ENCODE results near the gene FOXR1. TPM values are rescaled to one million over a fixed set of nuclear protein-coding genes. Genes with fewer than 3 reads are reported as not detected.

FOXR1 gene
- total RNA-seq, 1 experiment from 2014 or later: not detected

DNA sequence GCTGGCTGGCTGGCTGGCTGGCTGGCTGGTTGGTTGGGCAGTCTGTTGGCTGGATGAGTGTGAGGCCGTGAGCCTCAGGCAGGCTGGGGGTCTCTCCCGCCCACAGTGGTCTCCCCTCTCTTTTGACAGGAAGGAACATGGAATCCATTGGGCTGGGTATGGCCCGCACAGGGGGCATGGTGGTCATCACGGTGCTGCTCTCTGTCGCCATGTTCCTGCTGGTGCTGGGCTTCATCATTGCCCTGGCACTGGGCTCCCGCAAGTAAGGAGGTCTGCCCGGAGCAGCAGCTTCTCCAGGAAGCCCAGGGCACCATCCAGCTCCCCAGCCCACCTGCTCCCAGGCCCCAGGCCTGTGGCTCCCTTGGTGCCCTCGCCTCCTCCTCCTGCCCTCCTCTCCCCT, 13.6 kb upstream of the FOXR1 start:
- H3K36me3 ChIP-seq (ENCODE audit: insufficient read depth, low read length, poor library complexity, severe bottlenecking): no peaks in the 10 kb centered on the region
- no peaks in the 10 kb centered on the region for H3K4me1 ChIP-seq (ENCODE audit: insufficient read depth, low read length, poor library complexity, severe bottlenecking)
- H3K9me3 ChIP-seq (ENCODE audit: low read depth, low read length, poor library complexity, severe bottlenecking): no peaks in the 10 kb centered on the region
- TF ChIP-seq CTCF (conservative IDR thresholded peaks at IDR 0.05; ENCODE audit: low read depth, low read length) (no peak), EZH2 (IDR thresholded peaks at IDR 0.05; ENCODE audit: borderline replicate concordance, low read depth, low read length, poor library complexity, severe bottlenecking) (no peak)
- CTCF ChIA-PET: interaction anchor here (1.0 kb wide), 1 partner anchor 13 kb away, joined by 5 read pairs; no protein-coding TSS in a partner anchor
- BruUV-seq (replicated peaks): no TSS peak
- H3K27ac ChIP-seq (ENCODE audit: low read depth, low read length, poor library complexity, severe bottlenecking): no peak overlapping the region
- POLR2A ChIA-PET (ENCODE audit: low non-redundant PET): no interaction called here
- intact Hi-C loops (cut with micrococcal nuclease; ENCODE audit: unreplicated experiment): loop anchor here (2.0 kb wide), 1 partner anchor 267 kb away; no protein-coding TSS in a partner anchor
- DNase-seq (ENCODE audit: low spot score): no peak
- H3K4me3 ChIP-seq (ENCODE audit: low read depth, low read length, poor library complexity, severe bottlenecking): no peak overlapping the region
- H3K27me3 ChIP-seq (replicated peaks; ENCODE audit: insufficient read depth, low read depth, low read length, poor library complexity): no peaks in the 10 kb centered on the region

DNA sequence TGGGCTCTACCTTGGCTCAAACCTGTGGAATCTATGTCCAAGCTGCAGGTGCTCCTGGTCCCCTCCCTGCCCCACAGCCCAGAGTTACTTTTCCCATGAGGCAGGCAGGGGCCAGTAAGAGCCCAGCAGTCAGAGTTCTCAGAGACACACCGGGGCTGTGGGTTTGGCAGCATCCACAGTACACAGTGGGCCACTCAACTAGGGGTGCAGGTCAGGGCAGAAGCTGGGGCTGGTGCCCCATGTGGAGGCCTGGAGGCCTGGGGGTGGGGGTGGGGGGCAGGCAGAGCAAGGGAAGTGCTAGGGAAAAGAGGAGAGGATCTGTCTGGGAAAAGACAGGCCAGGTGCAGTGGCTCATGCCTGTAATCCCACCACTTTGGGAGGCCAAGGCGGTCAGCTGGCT, 13.0 kb upstream of the FOXR1 start:
- Histone ChIP-seq H3K27me3 (replicated peaks; ENCODE audit: insufficient read depth, low read depth, low read length, poor library complexity) (no peaks in the 10 kb centered on the region), H3K27ac (ENCODE audit: low read depth, low read length, poor library complexity, severe bottlenecking) (no peak overlapping the region), H3K36me3 (ENCODE audit: insufficient read depth, low read length, poor library complexity, severe bottlenecking) (no peaks in the 10 kb centered on the region), H3K9me3 (ENCODE audit: low read depth, low read length, poor library complexity, severe bottlenecking) (no peaks in the 10 kb centered on the region), H3K4me3 (ENCODE audit: low read depth, low read length, poor library complexity, severe bottlenecking) (no peak overlapping the region), H3K4me1 (ENCODE audit: insufficient read depth, low read length, poor library complexity, severe bottlenecking) (no peaks in the 10 kb centered on the region)
- no peak for DNase-seq (ENCODE audit: low spot score)
- intact Hi-C loops (cut with micrococcal nuclease; ENCODE audit: unreplicated experiment): no loop called here
- no TSS peak for BruUV-seq (replicated peaks)
- ChIA-PET POLR2A (ENCODE audit: low non-redundant PET) (no interaction called here), CTCF (no interaction called here)
- TF ChIP-seq CTCF (conservative IDR thresholded peaks at IDR 0.05; ENCODE audit: low read depth, low read length): no peak
- no peak for TF ChIP-seq EZH2 (IDR thresholded peaks at IDR 0.05; ENCODE audit: borderline replicate concordance, low read depth, low read length, poor library complexity, severe bottlenecking)

DNA sequence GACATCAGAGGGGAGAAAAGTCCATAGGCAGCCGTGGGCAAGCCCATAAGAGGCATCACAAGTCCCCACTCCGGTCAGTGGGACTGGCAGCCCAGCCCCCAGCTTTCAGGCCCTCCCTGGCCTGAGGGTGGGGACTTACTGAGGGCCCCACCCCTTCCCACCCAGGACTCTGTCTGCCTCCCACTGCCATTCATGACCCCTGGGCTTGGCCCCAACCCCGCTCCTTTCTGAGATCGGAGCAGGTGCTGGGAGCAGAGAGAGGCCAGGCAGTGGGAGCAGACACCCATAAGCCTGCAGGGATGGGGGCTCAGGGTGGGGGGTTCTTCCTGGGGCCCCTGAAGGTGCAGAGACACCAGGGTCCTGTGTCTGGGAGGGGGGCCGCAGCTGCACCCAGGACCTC, 10.4 kb upstream of the FOXR1 start:
- H3K9me3 ChIP-seq (ENCODE audit: low read depth, low read length, poor library complexity, severe bottlenecking): no peaks in the 10 kb centered on the region
- BruUV-seq (replicated peaks): no TSS peak
- H3K27ac ChIP-seq (ENCODE audit: low read depth, low read length, poor library complexity, severe bottlenecking): no peak overlapping the region
- intact Hi-C loops (cut with micrococcal nuclease; ENCODE audit: unreplicated experiment): loop anchor here (5.0 kb wide), 1 partner anchor 51 kb away; no protein-coding TSS in a partner anchor
- no peak overlapping the region for H3K4me3 ChIP-seq (ENCODE audit: low read depth, low read length, poor library complexity, severe bottlenecking)
- TF ChIP-seq EZH2 (IDR thresholded peaks at IDR 0.05; ENCODE audit: borderline replicate concordance, low read depth, low read length, poor library complexity, severe bottlenecking) (no peak), CTCF (conservative IDR thresholded peaks at IDR 0.05; ENCODE audit: low read depth, low read length) (no peak)
- no peak for DNase-seq (ENCODE audit: low spot score)
- ChIA-PET CTCF (no interaction called here), POLR2A (ENCODE audit: low non-redundant PET) (no interaction called here)
- no peaks in the 10 kb centered on the region for H3K4me1 ChIP-seq (ENCODE audit: insufficient read depth, low read length, poor library complexity, severe bottlenecking)
- H3K27me3 ChIP-seq (replicated peaks; ENCODE audit: insufficient read depth, low read depth, low read length, poor library complexity): no peaks in the 10 kb centered on the region
- no peaks in the 10 kb centered on the region for H3K36me3 ChIP-seq (ENCODE audit: insufficient read depth, low read length, poor library complexity, severe bottlenecking)

All from A673 (cell line).